AG10803 (cell line): ENCODE results near the gene MYL3.

ENCODE experiments used
- DNase-seq: peaks from one replicate; pipeline ENCODE4 v3.0.0; 2010; ENCODE audit warnings: low read depth
- H3K4me3 ChIP-seq: 2 replicates; pipeline ENCODE4 v1.5.1; 2011; ENCODE audit warnings: mild to moderate bottlenecking, low read length, control low read depth
- CTCF ChIP-seq: conservative IDR thresholded peaks from 2 replicates; pipeline ENCODE4 v1.5.1; 2011; ENCODE audit warnings: mild to moderate bottlenecking, low read length, control low read depth, inconsistent platforms

The MYL3 gene

GRCh38 chr3:46895204-46895660 lies 32.0 kb upstream of the MYL3 start:
- H3K4me3 ChIP-seq = no peak overlapping the region
- TF ChIP-seq CTCF = peak; percentile 89
- DNase-seq = peak; percentile 33

GRCh38 chr3:46894256-46894655 lies 31.0 kb upstream of the MYL3 start:
- no peak for TF ChIP-seq CTCF
- no peak overlapping the region for H3K4me3 ChIP-seq
- DNase-seq = no peak

- no peak for DNase-seq
- no peak overlapping the region for H3K4me3 ChIP-seq
- no peak for TF ChIP-seq CTCF
Measured at GRCh38 chr3:46893763-46894162, 30.5 kb upstream of the MYL3 start.

DNA sequence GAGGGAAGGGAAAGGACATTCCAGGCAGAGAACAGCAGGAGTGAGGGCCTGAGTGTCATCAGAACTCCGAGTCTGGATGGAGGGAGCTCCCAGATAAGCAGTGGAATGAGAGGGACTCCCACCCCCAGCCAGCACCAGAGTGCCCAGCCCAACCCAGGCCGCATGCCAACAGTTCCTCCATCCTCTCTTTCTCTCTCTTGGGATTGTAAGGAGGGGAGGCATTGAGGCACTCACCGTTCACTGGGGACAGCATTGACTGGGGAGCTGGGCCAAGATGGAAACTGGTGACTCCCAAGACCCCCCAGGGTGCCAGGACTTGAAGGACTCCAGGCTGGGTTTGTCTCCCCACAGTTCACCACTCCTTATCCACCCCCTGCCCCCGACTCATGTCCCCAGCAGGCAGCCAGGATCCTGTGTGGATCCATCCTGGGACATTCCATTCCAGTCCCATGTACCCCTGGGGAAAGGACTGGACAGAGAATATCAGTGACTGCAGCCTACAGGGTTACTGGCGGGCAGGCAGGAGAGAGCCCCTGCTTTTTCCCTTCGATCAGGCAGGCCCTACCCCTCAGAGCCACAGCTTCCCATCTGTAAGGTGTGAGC lies 30.0 kb upstream of the MYL3 start:
- no peak overlapping the region for H3K4me3 ChIP-seq
- TF ChIP-seq CTCF = no peak
- no peak for DNase-seq

DNA sequence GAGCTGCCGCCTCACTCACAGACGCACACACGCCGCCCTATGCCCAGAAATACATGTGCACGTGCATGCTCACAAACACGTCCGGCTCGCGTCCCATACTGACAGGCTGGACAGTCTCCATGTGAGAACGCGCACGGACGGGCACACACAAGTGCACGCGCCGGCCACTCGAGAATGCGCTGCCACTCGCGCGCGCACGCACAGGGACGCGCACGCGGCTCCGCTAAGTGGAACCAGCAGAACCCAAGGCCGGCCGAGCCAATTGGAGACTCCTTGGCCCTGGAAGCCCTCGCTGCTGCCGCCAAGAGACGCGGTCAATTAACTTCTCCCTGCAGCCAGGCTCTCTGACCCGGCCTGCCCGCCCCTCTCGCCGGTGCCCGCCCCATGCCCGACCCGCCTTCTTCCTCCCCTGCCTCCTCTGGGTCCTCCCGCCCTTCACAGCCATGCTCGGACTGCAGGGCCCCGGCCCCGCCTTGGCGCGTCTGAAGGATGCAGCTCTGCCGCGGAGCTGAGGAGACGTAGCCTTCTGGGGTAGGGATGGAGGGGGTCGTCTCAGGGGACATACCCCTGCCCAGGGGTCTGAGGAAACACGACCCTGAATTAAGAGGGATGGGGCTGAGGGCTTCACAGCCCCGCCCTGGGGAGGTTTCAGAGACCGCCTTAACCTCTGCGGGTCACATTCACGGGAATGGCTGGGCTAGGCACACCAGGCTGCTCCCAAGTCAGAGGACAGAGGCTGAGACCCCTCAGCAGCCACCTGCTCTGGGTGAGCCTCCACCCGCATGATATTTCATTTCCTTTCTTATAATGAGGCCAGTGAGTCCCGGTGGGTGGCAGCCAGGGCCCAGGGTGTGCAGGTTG lies 29.3 kb upstream of the MYL3 start:
- peak overlapping the region; percentile 49 for H3K4me3 ChIP-seq
- peak; percentile 58 for DNase-seq
- TF ChIP-seq CTCF = no peak

- no peak overlapping the region for H3K4me3 ChIP-seq
- no peak for TF ChIP-seq CTCF
- no peak for DNase-seq
Measured at GRCh38 chr3:46891132-46891531, 27.9 kb upstream of the MYL3 start.

- no peak overlapping the region for H3K4me3 ChIP-seq
- no peak for TF ChIP-seq CTCF
- no peak for DNase-seq
Measured at GRCh38 chr3:46890132-46890531, 26.9 kb upstream of the MYL3 start.
